ENCODE measurements around the gene ACSS1.

Gene ACSS1

GRCh38 chr20:25073544-25073943, 15.6 kb upstream of the ACSS1 start:
- no peak overlapping the region for H3K9ac ChIP-seq (ENCODE audit: insufficient read length)
- no peak for DNase-seq (ENCODE audit: low read depth, low spot score)
- TF ChIP-seq FOXP2 (optimal IDR thresholded peaks at IDR 0.05; ENCODE audit: control extremely low read depth, extremely low read length, insufficient read depth) (no peak), POLR2AphosphoS5 (IDR thresholded peaks at IDR 0.05; ENCODE audit: borderline replicate concordance, low read depth, low read length) (no peak), EZH2 (IDR thresholded peaks at IDR 0.05) (no peak)
- H3K36me3 ChIP-seq (ENCODE audit: insufficient read depth, low read length) = no peaks in the 10 kb centered on the region
- no peaks in the 10 kb centered on the region for H3K9me3 ChIP-seq (ENCODE audit: low read depth, low read length)
- H3K4me3 ChIP-seq = no peak overlapping the region
- no peak overlapping the region for H3K27ac ChIP-seq

GRCh38 chr20:25072226-25072811, 14.4 kb upstream of the ACSS1 start:
- Histone ChIP-seq H3K9ac (ENCODE audit: insufficient read length) (no peak overlapping the region), H3K4me3 (no peak overlapping the region), H3K36me3 (ENCODE audit: insufficient read depth, low read length) (no peaks in the 10 kb centered on the region), H3K9me3 (ENCODE audit: low read depth, low read length) (no peaks in the 10 kb centered on the region), H3K27ac (no peak overlapping the region)
- DNase-seq (ENCODE audit: low read depth, low spot score) = no peak
- TF ChIP-seq EZH2 (IDR thresholded peaks at IDR 0.05) (no peak), POLR2AphosphoS5 (IDR thresholded peaks at IDR 0.05; ENCODE audit: borderline replicate concordance, low read depth, low read length) (no peak), FOXP2 (optimal IDR thresholded peaks at IDR 0.05; ENCODE audit: control extremely low read depth, extremely low read length, insufficient read depth) (no peak)

DNA sequence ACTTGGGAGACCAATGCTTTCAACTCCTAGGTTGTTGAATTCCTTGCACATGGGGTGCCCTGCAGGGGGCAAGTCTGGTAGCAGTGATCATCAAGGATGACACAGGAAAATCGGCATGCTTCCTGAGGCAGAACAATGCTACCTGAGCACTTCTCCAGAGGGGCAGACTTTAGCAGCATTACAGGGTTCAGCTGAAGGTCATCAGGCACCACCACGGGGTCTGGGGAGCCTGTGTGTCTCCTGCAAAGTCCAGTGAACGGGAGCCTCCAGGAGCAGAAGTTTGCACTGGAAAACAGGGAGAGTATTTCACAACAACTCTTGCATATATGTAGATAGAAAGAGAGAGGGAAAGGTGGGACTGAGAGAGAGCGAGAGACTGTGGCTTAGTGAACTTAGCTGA, 13.8 kb upstream of the ACSS1 start:
- TF ChIP-seq POLR2AphosphoS5 (IDR thresholded peaks at IDR 0.05; ENCODE audit: borderline replicate concordance, low read depth, low read length) (no peak), FOXP2 (optimal IDR thresholded peaks at IDR 0.05; ENCODE audit: control extremely low read depth, extremely low read length, insufficient read depth) (no peak), EZH2 (IDR thresholded peaks at IDR 0.05) (no peak)
- no peak for DNase-seq (ENCODE audit: low read depth, low spot score)
- H3K27ac ChIP-seq = no peak overlapping the region
- no peaks in the 10 kb centered on the region for H3K9me3 ChIP-seq (ENCODE audit: low read depth, low read length)
- H3K4me3 ChIP-seq = no peak overlapping the region
- H3K9ac ChIP-seq (ENCODE audit: insufficient read length) = no peak overlapping the region
- H3K36me3 ChIP-seq (ENCODE audit: insufficient read depth, low read length) = no peaks in the 10 kb centered on the region

DNA sequence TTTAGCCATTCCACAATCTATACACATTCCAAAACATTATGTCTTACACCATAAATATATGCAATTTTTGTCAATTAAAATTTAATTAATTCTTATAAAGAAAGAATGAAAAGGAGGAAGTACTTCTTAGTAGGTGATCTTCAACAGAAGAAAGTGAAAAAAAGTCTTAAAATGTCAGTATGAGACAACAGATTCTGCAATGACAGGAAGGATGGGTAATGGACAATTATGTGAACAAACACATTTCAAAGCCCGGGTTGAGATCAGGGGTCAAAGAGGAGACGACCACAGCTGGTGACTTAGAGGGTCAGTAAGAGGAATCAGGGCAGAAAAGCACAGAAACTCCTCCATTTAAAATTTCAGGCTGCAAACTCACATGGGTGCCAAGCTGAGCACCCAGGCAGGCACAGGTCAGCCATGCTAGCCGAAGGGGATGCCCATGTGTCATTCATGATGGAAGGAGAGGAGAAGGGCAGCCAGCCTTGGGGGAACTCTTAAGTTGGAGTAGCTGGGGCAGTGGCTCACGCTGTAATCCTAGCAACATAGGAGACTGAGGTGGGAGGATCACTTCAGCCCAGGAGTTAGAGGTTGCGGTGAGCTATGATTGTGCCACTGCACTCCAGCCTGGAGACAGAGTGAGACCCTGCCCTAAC, 13.0 kb upstream of the ACSS1 start:
- H3K9ac ChIP-seq (ENCODE audit: insufficient read length) = no peak overlapping the region
- H3K36me3 ChIP-seq (ENCODE audit: insufficient read depth, low read length) = no peaks in the 10 kb centered on the region
- no peak overlapping the region for H3K4me3 ChIP-seq
- H3K27ac ChIP-seq = no peak overlapping the region
- no peak for TF ChIP-seq POLR2AphosphoS5 (IDR thresholded peaks at IDR 0.05; ENCODE audit: borderline replicate concordance, low read depth, low read length)
- no peak for TF ChIP-seq EZH2 (IDR thresholded peaks at IDR 0.05)
- no peak for TF ChIP-seq FOXP2 (optimal IDR thresholded peaks at IDR 0.05; ENCODE audit: control extremely low read depth, extremely low read length, insufficient read depth)
- no peaks in the 10 kb centered on the region for H3K9me3 ChIP-seq (ENCODE audit: low read depth, low read length)
- DNase-seq (ENCODE audit: low read depth, low spot score) = no peak

DNA sequence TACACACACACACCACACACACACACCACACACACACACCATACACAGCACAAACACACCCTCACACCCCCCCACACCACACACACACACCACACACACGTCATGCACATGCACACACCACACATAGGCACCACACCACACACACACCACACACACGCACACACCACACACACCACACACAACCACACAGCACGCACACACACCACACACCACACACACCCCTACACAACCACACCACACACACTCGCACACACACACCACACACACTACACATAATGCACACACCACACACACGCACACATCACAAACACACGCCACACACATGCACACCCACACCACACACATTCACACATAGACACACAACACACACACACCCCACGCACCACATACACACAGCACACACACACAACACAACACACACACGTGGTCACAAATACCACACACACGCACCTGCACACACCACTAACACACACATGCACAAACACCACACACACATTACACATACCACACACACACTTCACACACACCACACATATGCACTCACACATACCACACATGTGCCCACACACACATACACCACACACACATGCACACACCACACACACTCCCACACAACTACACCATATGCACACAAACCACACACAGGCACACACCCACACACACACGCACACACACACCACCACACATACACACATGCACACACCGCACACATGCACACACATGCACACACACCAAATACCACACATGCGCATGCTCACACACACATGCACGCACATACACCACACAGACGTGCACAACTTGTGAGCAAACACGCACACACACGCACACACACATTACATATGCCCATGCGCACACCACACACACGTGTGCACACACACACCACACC, 9.4 kb upstream of the ACSS1 start:
- DNase-seq (ENCODE audit: low read depth, low spot score) = no peak
- H3K9ac ChIP-seq (ENCODE audit: insufficient read length) = no peak overlapping the region
- TF ChIP-seq FOXP2 (optimal IDR thresholded peaks at IDR 0.05; ENCODE audit: control extremely low read depth, extremely low read length, insufficient read depth) = no peak
- no peak for TF ChIP-seq EZH2 (IDR thresholded peaks at IDR 0.05)
- TF ChIP-seq POLR2AphosphoS5 (IDR thresholded peaks at IDR 0.05; ENCODE audit: borderline replicate concordance, low read depth, low read length) = no peak
- H3K36me3 ChIP-seq (ENCODE audit: insufficient read depth, low read length) = no peaks in the 10 kb centered on the region
- H3K4me3 ChIP-seq = no peak overlapping the region
- no peaks in the 10 kb centered on the region for H3K9me3 ChIP-seq (ENCODE audit: low read depth, low read length)
- H3K27ac ChIP-seq = no peak overlapping the region

GRCh38 chr20:25066386-25066785, 8.4 kb upstream of the ACSS1 start:
- no peak overlapping the region for H3K9ac ChIP-seq (ENCODE audit: insufficient read length)
- TF ChIP-seq POLR2AphosphoS5 (IDR thresholded peaks at IDR 0.05; ENCODE audit: borderline replicate concordance, low read depth, low read length) (no peak), EZH2 (IDR thresholded peaks at IDR 0.05) (no peak), FOXP2 (optimal IDR thresholded peaks at IDR 0.05; ENCODE audit: control extremely low read depth, extremely low read length, insufficient read depth) (no peak)
- no peaks in the 10 kb centered on the region for H3K9me3 ChIP-seq (ENCODE audit: low read depth, low read length)
- no peak overlapping the region for H3K27ac ChIP-seq
- no peaks in the 10 kb centered on the region for H3K36me3 ChIP-seq (ENCODE audit: insufficient read depth, low read length)
- no peak overlapping the region for H3K4me3 ChIP-seq
- DNase-seq (ENCODE audit: low read depth, low spot score) = no peak

- no peaks in the 10 kb centered on the region for H3K9me3 ChIP-seq (ENCODE audit: low read depth, low read length)
- TF ChIP-seq FOXP2 (optimal IDR thresholded peaks at IDR 0.05; ENCODE audit: control extremely low read depth, extremely low read length, insufficient read depth) (no peak), POLR2AphosphoS5 (IDR thresholded peaks at IDR 0.05; ENCODE audit: borderline replicate concordance, low read depth, low read length) (no peak), EZH2 (IDR thresholded peaks at IDR 0.05) (no peak)
- no peak for DNase-seq (ENCODE audit: low read depth, low spot score)
- H3K9ac ChIP-seq (ENCODE audit: insufficient read length) = no peak overlapping the region
- no peak overlapping the region for H3K4me3 ChIP-seq
- no peak overlapping the region for H3K27ac ChIP-seq
- no peaks in the 10 kb centered on the region for H3K36me3 ChIP-seq (ENCODE audit: insufficient read depth, low read length)
These were observed 7.8 kb upstream of the ACSS1 start for GRCh38 chr20:25065625-25066338.

Measured in SK-N-MC (cell line).